GM21528 (cell line): ENCODE results near the gene ANK2.

Experiments used
- ATAC-seq: cut with Tn5 transposase; IDR thresholded peaks from one replicate; pipeline ENCODE4 v1.9.1; 2021; ENCODE audit warnings: mild to moderate bottlenecking, moderate library complexity; ENCODE audit not compliant: unreplicated experiment, low FRiP score

The ANK2 gene

DNA sequence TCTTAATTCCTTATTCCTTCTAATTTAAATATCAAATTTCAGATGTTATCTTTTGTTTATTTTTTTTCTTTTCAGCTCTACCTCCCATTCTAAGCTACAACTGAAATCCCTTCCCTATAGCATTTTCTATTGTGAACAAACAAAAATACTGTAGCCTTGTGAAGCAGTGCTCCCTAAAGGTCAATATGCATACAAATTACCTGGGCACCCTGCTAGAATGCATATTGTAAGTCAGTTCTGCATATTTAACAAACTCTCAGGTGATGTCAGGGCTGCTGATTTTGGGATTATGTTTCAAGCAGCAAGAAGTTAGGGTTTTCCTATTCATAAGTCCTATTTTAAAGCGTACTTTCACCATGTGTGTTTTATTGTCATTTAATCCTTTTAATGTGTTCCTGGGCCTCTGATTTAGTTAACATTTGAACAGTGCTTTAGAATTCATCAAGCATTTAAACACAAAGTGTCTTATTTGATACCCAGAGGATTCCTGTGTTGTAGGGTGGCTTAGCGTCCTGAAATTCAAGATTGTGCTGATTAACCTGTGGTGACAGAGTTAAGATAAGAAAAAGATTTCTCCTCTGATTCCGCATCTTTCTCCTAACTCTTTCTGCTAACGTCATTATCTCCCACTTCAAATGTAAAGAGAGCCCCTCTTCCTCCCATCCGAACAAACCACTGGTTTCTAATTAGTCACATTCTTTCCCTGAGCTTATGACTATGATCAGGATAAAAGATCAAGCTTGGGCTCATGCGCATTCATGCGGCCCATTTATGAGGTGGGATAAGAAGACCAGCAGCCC, 221.3 kb downstream of the ANK2 start:
- ATAC-seq = no peak

DNA sequence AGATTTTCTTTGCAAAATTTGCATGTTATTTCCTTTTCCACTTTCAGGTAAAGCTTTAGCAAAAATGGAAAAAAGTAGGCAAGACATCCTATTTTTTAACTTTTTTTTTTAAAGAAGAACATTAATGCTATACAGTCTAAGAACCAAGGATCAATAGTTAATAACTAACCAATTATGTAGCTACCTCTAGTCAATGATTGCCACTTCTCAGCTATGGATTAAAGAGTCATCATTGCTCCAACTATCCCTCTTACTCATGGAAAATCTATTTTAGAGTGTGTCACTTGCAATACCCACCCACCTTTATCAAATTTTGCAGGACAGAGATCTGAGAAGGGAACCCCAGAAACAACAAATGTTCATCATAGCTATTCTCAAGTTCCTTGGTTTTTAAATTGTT, 223.1 kb downstream of the ANK2 start:
- ATAC-seq = no peak

DNA sequence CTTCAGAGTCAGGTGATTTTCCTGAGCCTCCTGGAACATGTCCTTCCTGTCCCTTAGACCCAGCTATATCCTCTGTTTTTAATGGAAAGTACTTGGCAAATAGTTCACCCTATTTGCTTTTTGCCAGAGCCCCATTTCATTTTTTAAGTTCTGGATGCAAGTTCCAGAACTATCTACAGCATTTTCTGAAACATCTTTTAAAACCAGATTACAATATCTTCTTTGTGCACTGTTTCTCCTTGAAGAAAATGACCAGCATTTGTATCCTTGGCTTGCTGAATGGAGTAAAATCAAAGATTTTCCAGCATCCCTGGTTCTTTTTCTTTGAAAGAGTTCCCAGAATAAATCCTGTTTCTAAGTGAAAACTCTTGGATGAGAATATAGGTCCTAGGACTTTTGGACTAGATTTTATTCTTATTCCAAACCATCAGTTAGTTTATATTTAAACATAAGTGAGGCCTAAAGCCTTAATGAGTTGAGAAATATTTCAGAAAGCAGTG, 224.3 kb downstream of the ANK2 start:
- no peak for ATAC-seq

DNA sequence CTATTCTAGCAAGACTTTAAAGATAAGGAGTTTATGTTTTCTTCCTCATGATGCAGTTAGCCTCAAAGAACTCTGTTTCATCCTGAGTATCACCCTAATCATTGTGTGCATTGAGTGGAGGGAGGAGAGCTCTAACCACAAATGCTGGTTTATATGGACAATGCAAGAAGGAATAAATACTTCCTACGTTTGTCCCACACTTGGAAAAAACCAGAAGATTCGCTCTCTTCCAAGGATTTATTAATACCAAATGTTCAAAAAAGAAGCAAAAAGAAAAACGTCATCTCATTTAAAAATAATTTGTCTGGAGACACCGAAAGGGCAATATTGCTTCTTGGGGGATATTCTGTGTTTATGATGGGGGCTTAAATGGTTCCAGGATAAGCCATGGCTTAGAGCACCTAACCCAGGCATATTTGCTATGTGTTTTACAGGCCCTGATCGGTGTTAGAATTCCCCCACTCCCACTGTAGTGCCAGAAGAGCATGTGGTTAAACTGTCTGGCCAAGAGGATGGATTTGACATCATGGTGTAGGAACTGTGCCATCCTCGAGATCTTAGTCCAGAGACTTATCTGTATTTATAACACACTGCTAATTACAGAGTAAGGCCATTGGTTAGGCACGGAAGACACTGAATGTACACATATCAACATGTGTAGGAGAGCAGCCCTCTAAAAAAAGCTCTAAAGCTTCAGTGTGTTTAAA, 227.2 kb downstream of the ANK2 start:
- ATAC-seq = no peak

DNA sequence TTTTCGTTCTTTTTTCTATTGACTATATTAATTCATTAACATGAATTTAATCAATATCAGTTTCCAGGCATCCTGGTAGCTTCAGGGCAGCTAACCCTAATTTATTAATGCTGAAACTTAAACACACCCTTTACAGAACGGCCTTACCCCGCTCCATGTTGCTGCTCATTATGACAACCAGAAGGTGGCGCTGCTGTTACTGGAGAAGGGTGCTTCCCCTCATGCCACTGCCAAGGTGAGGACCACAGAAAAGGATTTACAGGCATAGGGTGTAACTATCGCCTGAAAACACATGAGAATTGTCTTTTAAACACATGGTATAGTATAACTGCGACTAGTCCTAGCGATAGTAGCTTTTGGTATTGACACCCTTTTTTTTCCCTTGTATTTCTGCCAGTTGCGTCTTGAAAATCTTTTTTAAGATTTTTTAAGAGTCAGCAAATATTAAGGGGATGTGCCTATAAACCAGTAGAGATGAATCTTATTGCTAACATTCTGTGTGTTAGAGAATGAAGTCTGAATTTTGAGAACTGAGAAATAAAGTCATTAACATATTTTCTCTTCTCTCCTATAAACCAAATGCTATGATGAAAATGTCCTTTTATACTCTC, 229.0 kb downstream of the ANK2 start:
- peak; percentile 97 for ATAC-seq

DNA sequence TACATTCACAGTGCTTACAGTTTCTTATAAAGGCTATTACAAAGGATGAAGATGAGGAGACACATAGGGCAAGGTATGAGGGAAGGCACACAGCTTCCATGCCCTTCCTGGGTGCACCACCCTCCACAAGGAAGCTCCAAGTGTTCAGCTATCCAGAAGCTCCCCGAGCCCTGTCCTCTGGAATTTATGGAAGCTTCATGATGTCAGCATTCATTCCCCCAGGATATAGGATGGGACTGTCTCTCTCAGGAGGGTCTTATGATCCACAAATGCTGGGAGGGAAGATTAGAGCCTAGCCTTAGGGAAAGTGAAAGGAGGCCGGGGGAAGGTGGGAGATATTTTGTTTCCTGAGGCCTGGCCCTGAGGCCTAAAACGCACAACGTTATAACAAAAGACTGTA, 236.0 kb downstream of the ANK2 start:
- no peak for ATAC-seq

DNA sequence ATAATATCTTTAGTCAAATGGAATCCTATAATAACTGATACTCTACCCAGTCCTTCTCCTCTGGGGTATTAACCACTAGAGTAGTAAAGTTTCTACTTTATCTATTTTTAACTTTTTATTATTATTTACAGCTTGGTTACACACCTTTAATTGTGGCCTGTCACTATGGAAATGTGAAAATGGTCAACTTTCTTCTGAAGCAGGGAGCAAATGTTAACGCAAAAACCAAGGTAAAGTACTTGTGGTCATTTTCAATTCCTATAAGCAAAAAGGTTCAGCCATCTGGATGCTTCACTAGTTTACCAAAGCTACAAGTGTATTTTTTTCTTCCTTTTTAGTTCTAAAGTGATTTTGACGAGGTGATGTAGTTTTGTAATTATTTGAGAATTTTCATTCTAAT, 238.8 kb downstream of the ANK2 start:
- no peak for ATAC-seq

DNA sequence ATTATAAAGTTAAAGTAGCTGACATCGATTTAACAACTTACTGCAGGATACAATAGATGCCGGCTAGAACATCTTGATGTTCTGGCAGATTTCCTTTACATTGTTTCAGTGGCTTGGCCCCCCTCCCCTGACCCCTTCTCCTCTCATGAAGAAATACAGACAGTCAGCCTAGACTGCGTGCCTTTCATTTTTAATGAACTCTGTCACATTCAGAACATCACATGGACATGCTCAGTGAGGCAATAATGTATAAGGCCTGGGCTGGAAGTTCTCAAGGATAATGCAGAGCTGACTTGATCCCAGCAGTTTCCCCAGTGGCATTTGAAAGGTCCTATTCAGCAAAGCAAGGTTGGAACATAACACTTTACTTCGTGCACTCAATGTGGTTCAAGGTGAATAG, 239.2 kb downstream of the ANK2 start:
- no peak for ATAC-seq

DNA sequence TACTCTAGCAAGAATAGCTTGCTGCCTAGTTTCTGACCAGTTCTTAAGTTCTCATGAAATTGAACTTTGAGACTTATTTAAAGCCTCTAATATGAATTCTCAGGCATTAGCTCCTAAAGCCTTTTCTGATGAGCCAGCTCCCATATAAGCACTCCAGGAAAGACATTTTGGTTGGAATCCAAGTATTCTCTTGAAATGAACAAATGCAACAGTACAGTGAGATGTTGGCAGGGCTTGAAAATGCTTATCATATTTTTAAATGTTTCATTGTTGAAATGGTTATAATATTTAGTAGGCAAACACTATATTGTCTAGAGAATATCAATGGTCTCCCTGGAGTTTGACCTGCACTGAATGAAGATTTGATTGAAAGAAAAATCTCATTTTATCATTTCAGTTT, 240.3 kb downstream of the ANK2 start:
- ATAC-seq = no peak

DNA sequence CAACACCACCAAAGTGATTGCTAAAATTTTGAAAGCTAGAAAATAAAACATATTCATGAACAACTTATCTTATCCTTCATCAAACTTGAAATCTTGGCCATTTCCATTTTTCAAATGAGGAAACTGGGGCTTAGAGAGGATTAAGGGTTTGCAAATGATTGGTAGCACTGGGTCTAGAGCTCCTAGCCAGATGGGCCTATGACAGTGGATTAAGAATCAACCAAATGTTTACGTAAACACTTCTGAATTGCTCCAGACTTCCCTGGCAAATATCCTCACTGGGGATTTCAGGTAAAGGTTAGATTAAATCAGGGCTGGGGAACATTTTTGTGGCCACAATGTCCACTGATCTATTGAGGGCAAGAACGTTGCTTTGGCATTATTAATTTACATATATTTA, 241.2 kb downstream of the ANK2 start:
- no peak for ATAC-seq

DNA sequence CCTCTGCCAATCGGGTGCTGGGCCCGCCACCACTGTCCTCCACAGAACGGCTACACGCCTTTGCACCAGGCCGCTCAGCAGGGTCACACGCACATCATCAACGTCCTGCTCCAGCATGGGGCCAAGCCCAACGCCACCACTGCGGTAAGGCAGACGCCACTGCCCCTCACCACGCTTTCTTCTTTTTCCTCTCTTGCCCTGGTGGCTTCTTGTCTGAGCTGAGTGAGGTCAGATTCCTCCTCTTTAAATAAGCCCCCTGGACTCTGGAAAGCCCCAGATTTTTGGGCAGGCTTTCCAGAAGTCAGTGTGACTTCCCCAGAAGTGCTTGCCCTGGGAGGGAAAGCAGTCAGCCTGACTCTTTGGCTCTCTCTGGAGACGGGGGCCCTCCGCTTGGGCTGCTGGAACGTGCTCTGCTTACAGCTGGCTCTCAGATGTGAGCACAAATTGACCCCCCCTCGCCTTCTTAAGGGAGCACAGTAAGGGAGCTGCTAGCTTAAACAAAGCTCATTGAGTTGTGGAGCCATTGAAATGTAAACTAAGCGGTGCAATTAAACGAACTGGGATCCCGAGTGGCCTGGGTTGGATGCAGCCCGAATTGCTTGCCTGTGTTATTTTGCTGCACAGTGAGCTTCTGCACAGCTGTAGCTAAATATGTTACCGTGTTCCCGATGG, 243.1 kb downstream of the ANK2 start:
- no peak for ATAC-seq

DNA sequence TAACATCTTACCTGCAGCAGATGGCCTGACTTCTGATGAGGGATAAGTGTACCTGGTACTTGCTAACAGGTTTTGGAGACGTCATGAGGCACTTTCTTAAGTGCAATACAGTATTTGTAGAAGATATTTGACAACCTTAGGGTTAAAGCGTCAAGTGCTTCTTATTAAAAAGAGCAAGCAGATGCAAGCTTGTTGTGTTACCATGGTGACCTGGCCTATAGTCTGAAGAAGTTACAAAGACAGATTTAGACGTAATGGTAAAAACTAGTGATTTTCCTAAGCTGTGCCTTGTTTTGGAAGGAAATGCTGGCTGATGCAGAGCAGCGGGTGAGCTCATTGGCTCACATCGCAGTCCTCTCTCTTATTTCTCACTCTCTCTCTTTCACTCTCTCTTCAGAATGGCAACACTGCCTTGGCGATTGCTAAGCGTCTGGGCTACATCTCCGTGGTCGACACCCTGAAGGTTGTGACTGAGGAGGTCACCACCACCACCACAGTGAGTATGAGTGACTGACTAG, 243.6 kb downstream of the ANK2 start:
- ATAC-seq = no peak

DNA sequence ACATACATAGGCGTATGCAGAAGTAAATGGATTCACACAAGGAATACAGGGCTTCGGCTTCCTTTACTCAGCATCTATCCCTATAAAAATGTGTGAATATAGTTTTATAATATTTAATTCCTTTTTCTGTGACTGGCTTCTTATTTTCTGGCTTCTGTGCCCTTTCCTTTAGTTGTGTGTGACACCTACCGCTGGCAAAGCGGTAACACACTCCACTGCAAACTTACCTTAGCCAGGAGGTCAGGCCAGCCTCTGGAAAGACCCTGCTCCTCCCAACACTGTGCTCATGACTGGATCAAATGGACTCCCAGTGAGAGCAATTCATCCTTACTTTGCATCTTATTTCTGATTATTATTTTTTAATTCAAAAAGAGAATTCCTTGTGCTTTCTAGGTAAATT, 244.2 kb downstream of the ANK2 start:
- ATAC-seq = no peak

DNA sequence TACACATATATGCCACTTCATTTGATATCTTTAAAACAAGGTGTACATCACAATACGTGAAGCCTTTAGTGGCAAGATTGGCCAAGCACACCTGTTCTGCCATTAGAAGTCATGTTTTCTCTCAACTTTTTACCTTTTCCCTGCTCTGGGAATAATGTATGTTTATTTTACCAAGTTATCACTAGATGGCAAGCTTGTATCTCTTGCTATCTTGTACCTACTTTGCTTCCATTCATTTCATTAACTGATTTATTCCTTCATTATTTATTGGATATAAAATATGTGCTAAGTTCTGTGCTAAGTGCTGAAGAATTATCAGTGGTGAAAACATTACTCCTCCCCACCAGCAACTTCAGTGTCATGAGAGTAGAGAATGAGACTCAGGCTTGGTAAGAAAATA, 245.5 kb downstream of the ANK2 start:
- ATAC-seq = no peak

DNA sequence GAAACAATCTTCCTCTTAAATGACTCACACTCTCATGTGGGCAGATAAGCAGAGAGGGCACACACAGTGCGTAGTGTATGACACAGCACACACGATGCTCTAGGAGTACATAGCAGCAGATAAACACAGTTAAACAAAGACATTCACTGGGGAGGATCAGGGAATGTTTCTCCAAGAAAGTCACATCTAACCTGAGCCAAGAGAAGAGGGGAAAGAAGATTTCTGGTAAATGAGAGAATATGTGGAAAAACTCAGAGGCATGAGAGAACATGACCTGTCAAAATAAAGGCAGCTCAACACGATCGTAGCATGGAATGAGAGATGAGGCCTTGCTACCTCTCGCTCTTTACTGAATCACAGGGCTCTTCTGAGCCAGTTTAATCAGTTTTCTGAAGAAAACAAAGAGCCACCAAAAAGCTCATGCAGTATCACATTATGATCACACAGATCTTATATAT, 251.0 kb downstream of the ANK2 start:
- ATAC-seq = no peak

DNA sequence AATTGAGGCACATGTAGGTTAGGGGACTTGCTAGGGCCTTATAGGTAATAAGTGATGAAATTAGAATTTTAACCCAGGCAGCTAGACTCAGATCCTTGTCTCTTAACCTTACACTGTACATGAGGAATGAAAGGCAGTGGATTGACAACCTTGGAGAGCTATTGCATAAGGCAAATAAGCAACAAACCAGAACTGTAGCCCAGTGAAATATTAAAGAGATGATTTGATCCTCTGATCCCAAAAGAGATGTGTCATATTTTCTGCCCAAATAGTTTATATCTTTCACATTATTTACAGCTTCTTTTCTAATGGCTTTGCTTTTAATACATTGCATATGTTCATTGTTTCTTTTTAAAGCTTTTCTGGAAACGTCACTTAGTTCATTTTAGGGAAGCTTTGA, 252.6 kb downstream of the ANK2 start:
- ATAC-seq = no peak

DNA sequence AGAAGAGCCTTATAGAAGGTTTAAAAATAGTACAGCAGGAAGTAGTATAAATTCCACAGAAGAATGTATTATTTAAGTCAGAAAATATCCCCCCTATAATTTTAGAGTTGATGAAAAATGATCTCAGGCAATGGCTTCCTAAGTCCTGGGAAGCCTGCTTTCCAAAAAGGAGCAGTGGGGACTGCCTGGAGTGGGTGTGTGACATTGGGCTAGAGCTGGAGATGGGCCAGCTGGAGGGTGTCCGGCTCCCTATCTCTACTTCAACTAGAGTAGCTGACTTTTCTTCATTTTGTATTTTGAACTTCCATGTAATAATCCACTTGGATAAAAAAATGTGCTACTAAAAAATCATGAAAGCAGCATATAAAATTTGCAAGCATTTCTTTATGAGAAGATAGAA, 253.9 kb downstream of the ANK2 start:
- ATAC-seq = no peak

DNA sequence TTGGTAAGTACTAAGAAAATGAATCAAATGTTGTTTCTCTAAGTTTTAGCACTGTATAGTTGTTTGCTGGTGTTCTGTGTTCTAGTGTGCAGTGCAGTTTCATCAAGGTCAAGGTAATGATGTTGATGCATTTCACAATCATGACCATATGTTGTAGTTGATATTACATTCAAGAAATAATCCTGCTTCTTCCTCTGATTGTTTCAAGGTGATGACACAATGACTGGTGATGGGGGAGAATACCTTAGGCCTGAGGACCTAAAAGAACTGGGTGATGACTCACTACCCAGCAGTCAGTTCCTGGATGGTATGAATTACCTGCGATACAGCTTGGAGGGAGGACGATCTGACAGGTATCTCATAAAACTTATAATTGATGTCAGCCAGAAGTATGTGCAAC, 261.6 kb downstream of the ANK2 start:
- no peak for ATAC-seq

DNA sequence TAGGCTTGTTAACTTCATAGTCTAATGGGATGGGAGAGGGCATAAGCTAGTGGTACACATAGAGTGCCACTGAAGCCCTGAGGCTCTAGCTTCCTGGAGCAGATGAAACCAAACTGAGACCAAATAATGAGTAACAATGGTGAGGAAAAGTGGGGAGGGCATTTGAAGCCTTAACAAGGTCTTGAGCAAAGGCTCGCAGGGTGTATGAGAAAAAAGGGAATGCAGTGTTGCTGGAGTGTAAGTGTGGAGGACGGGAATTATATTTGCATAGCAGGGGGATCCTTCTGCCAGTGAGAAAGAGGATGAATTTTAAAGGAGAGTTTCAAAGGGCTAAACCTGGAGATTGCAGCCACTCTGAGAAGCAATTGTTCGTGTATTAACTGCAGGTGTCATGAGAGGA, 263.1 kb downstream of the ANK2 start:
- no peak for ATAC-seq

DNA sequence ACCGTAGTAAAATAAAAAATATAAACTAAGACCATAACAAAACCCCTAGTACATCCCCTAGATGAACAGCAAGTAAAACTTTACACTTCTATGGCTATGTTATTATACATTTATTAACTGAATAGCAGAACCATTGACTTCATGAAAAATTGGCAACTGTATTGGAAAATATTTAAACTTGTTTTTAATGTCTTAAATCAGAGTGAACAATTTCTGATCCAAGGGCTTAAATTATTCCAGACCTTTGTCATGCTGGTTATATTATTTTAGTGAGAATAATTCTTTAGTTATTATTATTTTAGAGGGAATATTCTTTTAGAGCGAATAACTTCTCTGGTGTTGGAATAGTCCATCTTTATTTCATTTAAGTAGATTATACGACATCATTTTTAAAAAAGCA, 265.0 kb downstream of the ANK2 start:
- no peak for ATAC-seq

DNA sequence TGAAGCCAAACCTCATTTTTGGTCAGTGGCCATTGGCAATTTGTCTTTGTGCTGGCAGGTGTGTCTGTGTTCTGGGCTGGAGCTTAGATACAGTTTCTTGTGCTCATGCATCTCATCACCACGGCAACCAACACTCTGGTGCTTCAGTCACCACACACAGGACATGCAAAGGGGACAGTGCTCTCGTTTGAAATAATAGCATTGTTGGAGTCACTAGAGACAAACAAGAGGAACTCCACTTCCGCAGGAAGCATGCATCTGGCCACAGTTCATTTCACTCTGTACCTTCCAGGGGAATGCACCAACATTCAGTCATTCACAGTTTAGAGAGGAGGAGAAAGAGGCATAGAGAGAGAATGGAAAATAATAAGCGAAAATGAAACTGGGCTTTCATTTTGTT, 267.4 kb downstream of the ANK2 start:
- peak; percentile 88 for ATAC-seq
